NCI-H345 treated with DMSO at 0.1 percent for 48 hours (cell line): ENCODE data around the gene MORN4.
"Not testable (repeated sequence)": the region's sequence is repeated elsewhere in the genome, so short reads cannot be mapped to it uniquely, and the experiment has no call there.

Experiments used
- DNase-seq: peaks from one replicate; lab custom pipeline; 2025; ENCODE audit not compliant: unreplicated experiment; lab: John Stamatoyannopoulos, UW

The MORN4 gene

GRCh38 chr10:97598407-97599271, 34.7 kb downstream of the MORN4 start:
- DNase-seq: no peak

GRCh38 chr10:97597778-97598177, 35.5 kb downstream of the MORN4 start:
- no peak for DNase-seq

GRCh38 chr10:97596101-97597082, 36.9 kb downstream of the MORN4 start:
- no peak for DNase-seq

DNA sequence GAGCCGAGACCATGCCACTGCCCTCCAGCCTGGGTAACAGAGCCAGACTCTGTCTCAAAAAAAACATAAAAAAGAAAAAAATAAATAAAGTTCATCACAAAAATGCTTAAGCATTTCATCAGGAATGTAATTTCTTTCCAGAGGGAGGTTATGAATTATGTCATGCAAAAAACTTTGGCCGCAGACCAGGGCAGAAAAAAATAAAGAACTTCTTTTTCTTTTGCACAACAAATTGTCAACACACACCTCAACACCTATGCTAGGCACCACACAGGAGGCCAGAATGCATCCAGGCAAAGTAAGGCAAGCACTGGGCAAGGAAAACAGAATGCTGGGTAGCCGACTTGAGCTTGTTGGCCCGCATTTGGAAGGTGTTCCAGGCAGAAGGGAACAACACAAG, 39.9 kb downstream of the MORN4 start:
- DNase-seq: no peak

DNA sequence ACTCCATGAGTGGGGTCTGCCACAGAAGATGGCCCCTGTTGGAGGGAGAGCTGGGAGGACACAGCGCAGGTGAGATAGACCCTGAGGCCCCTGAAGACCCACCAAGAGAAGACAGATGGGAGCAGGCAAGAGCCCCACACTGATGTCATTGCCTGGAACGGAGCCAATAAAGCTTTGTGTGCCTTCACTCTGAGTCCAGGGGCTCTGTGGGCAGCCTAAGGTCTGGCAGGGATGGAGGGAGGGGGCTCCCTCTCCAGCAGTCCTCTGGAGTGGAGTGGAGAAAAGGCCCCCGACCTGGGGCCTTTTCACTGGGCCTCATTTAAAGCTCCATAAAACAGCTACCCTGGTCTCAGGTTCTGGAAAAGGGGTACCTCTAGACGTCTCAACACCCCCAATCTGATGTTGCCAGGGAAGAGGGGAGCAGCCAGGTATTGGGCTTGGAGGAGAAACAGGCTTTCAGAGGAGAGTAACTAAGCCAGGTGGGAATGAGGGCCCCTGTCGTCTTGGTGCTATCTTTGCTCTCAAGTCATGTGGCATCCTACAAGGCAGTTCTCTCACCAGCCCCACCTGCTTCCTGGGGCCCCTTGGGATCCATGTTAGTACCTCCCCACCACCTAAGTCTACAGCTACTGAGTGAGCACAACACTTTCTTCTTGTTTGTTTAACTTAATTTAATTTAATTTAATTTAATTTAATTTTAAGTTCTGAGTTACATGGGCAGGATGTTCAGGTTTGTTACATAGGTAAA, 42.4 kb downstream of the MORN4 start:
- no peak for DNase-seq

DNA sequence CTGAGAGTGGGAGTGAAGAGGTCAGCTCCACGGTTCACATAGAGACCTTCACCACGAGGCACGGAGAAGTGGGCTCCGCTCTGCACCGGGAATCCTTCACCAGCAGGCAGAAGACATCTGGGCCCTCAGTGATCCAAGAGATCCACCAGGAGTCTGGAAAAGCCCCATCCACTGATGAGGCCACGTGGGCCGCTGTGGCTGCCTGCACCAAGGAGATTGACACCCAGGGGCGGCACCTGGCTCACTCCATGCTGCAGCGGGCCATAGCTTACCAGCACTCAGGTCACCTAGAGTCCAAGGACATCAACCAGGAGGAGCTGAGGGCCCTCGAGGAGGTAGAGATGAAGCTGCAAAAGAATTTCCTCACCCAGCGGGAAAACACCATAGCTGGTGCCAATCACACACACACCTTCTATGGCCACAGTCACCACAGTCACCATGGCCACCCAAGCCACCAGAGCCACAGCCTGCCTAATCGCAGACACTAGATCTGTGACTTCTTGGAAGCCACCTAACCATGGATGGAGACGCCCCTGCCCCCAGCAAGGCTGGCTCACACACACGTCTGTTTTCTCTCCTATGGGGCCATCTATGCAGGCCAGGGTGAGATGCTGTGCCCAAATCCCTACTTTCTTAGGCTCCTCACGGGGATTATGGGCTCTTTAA, 43.1 kb downstream of the MORN4 start:
- no peak for DNase-seq

DNA sequence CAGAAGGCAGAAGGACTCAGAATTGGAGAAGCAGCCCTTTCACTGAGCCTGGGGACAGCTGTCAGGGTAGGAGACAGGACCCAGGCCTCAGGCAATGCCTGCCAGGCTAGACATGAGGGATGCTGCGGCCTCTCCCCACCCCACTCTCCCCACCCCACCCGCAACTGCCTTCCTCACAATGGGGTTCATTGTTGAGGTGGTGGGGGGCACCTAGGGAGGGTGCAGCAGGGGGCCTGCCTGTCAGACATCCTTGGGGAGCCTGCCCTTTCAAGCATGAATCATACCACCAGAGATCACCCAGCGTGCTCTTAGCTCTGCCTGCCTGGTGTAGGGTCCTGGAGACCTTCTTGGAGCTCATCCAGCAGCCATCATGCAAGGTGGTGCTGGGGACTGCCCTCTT, 43.8 kb downstream of the MORN4 start, which contains the start of gene C10orf62:
C10orf62 (plus strand) TSS at position 243 of the 400 bp plus-strand sequence. CDS start 177 bp downstream, outside the sequence.
- no peak for DNase-seq

GRCh38 chr10:97587183-97587582, 46.1 kb downstream of the MORN4 start:
- no peak for DNase-seq

- no peak for DNase-seq
Observed at GRCh38 chr10:97585439-97585811, 47.9 kb downstream of the MORN4 start.

GRCh38 chr10:97584798-97585438, 48.4 kb downstream of the MORN4 start:
- DNase-seq: no peak

DNA sequence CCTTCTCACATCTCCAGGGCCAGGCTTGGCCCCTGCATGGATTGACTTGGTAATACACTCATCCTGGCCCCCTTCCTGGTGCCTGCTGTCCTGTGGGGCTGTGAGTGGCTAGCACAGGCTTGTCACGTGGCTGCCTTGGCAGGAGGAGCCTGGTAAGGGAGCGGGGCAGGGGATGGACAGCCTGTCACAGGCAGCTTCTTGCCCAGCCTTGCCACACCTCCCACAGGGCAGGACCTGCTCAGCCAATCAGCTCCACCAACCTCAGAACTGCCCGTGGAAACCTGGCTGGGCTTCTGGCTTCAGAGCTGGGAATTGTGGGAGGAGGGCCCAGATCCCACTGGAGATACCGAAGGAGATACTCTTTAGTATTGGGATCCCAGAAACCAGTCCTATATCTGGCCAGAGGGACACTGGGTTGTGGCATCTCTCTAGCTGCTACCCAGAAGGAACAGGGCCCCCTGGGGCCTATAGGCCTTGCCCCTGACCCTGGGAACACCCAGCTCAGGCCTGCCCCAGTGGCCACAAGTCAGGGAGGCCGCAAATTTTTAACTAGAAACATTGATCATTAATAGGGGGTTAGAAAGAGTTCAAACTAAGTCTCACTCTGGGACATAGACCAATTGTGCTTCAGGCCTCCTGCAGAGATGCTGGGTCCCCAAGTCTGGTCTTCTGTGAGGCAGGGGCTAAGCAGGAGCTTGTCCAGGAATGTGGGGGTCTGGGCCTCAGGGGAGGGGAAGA, 49.1 kb downstream of the MORN4 start, which contains the start of gene HOGA1:
HOGA1 (plus strand) TSS at position 330 of the 738 bp plus-strand sequence; CDS start at position 645, 315 bp downstream.
- DNase-seq: no peak

- no peak for DNase-seq
Observed at GRCh38 chr10:97583476-97583875, 49.8 kb downstream of the MORN4 start.

- no peak for DNase-seq
Observed at GRCh38 chr10:97582169-97582568, 51.1 kb downstream of the MORN4 start.

- no peak for DNase-seq
Observed at GRCh38 chr10:97580421-97581367, 52.6 kb downstream of the MORN4 start.

DNA sequence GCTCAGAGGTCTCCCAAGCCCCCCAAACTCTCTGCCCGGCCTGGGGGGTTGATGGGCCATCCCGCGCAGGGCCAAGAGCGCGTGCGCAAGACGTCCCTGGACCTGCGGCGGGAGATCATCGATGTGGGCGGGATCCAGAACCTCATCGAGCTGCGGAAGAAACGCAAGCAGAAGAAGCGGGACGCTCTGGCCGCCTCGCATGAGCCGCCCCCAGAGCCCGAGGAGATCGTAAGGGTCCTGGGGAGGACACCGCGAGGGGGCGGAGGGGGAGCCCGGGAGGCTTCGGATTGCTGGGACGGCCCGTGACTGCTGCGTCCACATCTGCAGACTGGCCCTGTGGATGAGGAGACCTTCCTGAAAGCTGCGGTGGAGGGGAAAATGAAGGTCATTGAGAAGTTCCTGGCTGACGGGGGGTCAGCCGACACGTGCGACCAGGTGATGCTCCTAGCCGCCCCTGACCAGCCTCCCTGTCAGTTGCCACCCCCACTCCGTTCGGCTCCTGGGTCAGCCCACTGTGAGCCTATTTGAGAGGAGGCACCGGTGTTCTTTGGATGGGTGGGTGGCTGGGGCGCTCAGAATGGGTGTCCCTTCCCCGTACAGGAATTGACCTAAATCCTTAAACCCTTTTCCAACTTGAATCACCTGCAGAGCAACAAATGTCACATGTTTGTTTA, 55.0 kb downstream of the MORN4 start:
- DNase-seq: no peak

- DNase-seq: no peak
Observed at GRCh38 chr10:97577701-97578100, 55.6 kb downstream of the MORN4 start.

- not testable (repeated sequence) for DNase-seq
Observed at GRCh38 chr10:97576487-97576886, 56.8 kb downstream of the MORN4 start.
